ENCODE measurements around the gene HORMAD2. TPM values are rescaled to one million over a fixed set of nuclear protein-coding genes. Genes with fewer than 3 reads are reported as not detected.

Gene HORMAD2
- total RNA-seq, 1 donor from 2014 or later, result not detected

GRCh38 chr22:30105483-30105882, 25.2 kb downstream of the HORMAD2 start:
- Histone ChIP-seq H3K4me3 (no peak overlapping the region), H3K9me3 (replicated peaks) (no peaks in the 10 kb centered on the region), H3K27ac (replicated peaks) (no peak overlapping the region), H3K27me3 (ENCODE audit: low read depth) (peaks cover 48% of the 10 kb centered on the region), H3K4me1 (no peaks in the 10 kb centered on the region), H3K36me3 (no peaks in the 10 kb centered on the region)
- intact Hi-C loops (cut with micrococcal nuclease), result loop anchor here (5.0 kb wide), 1 partner anchor 282 kb away; the partner anchor contains the start of gene RNF215
- no peak for TF ChIP-seq CTCF (IDR thresholded peaks at IDR 0.05; ENCODE audit: borderline replicate concordance)
- no peak for DNase-seq

DNA sequence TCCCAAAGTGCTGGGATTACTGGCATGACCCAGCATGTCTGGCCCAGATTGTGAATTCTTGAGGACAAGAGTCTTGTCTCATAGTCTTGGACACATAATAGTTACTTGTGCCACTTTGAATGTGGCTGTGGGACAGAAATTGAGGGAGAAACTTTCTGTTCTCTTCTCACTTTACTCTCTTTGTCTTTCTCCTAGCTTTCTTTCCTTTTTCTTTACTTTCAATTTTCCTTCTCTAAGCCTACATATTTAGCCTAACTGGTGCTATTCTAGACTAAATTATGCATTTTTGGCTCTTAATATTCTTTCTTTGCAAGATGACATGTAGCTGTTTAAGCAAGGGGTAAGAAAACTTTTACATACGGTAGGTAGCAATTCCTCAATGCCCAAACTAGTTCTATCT, 33.2 kb downstream of the HORMAD2 start:
- TF ChIP-seq CTCF (IDR thresholded peaks at IDR 0.05; ENCODE audit: borderline replicate concordance), result no peak
- Histone ChIP-seq H3K36me3 (no peaks in the 10 kb centered on the region), H3K9me3 (replicated peaks) (no peaks in the 10 kb centered on the region), H3K27me3 (ENCODE audit: low read depth) (peaks cover 12% of the 10 kb centered on the region), H3K4me1 (no peaks in the 10 kb centered on the region), H3K4me3 (no peak overlapping the region), H3K27ac (replicated peaks) (no peak overlapping the region)
- no peak for DNase-seq
- intact Hi-C loops (cut with micrococcal nuclease), result no loop called here

- no peaks in the 10 kb centered on the region for H3K36me3 ChIP-seq
- no peaks in the 10 kb centered on the region for H3K4me1 ChIP-seq
- no peak for TF ChIP-seq CTCF (IDR thresholded peaks at IDR 0.05; ENCODE audit: borderline replicate concordance)
- no peak for DNase-seq
- H3K27ac ChIP-seq (replicated peaks), result no peak overlapping the region
- no peaks in the 10 kb centered on the region for H3K9me3 ChIP-seq (replicated peaks)
- peaks cover 14% of the 10 kb centered on the region for H3K27me3 ChIP-seq (ENCODE audit: low read depth)
- intact Hi-C loops (cut with micrococcal nuclease), result no loop called here
- H3K4me3 ChIP-seq, result no peak overlapping the region
These were observed 34.1 kb downstream of the HORMAD2 start for GRCh38 chr22:30114361-30114760.

- no peaks in the 10 kb centered on the region for H3K36me3 ChIP-seq
- no peaks in the 10 kb centered on the region for H3K9me3 ChIP-seq (replicated peaks)
- no peak for DNase-seq
- no peak for TF ChIP-seq CTCF (IDR thresholded peaks at IDR 0.05; ENCODE audit: borderline replicate concordance)
- H3K27ac ChIP-seq (replicated peaks), result no peak overlapping the region
- H3K4me1 ChIP-seq, result no peaks in the 10 kb centered on the region
- no peak overlapping the region for H3K4me3 ChIP-seq
- intact Hi-C loops (cut with micrococcal nuclease), result no loop called here
- peaks cover 16% of the 10 kb centered on the region for H3K27me3 ChIP-seq (ENCODE audit: low read depth)
These were observed 35.4 kb downstream of the HORMAD2 start for GRCh38 chr22:30115705-30116104.

- H3K27me3 ChIP-seq (ENCODE audit: low read depth), result peaks cover 24% of the 10 kb centered on the region
- H3K4me3 ChIP-seq, result no peak overlapping the region
- no peak overlapping the region for H3K27ac ChIP-seq (replicated peaks)
- H3K4me1 ChIP-seq, result no peaks in the 10 kb centered on the region
- intact Hi-C loops (cut with micrococcal nuclease), result no loop called here
- DNase-seq, result no peak
- no peaks in the 10 kb centered on the region for H3K9me3 ChIP-seq (replicated peaks)
- H3K36me3 ChIP-seq, result no peaks in the 10 kb centered on the region
- no peak for TF ChIP-seq CTCF (IDR thresholded peaks at IDR 0.05; ENCODE audit: borderline replicate concordance)
These were observed 36.3 kb downstream of the HORMAD2 start for GRCh38 chr22:30116362-30117117.

All from left ventricle myocardium inferior (tissue), 1 donor.